ACC112 (cell line): ENCODE measurements around the gene PSME4.
"Not testable (repeated sequence)": the region's sequence is repeated elsewhere in the genome, so short reads cannot be mapped to it uniquely, and the experiment has no call there.

ENCODE experiments used
- H2AFZ ChIP-seq: fragments of 200-600 bp; sonication (generic); one replicate; pipeline ENCODE4 v1.6.0; 2017; ENCODE audit warnings: antibody characterized with exemption, low read length; ENCODE audit not compliant: unreplicated experiment
- H3K27ac ChIP-seq: fragments of 200-600 bp; sonication (generic); 2 replicates; pipeline ENCODE4 v1.5.1; 2014; ENCODE audit warnings: low read depth, mild to moderate bottlenecking, antibody characterized with exemption, low read length, moderate library complexity
- H3K27me3 ChIP-seq: fragments of 200-600 bp; sonication (generic); 2 replicates; pipeline ENCODE4 v1.6.1; 2014; ENCODE audit warnings: mild to moderate bottlenecking, antibody characterized with exemption, low read length, moderate library complexity, mixed read lengths; ENCODE audit not compliant: insufficient read depth
- H3K36me3 ChIP-seq: fragments of 200-600 bp; sonication (generic); 2 replicates; pipeline ENCODE4 v1.6.1; 2016; ENCODE audit warnings: mild to moderate bottlenecking, antibody characterized with exemption, low read length, moderate library complexity, mixed read lengths; ENCODE audit not compliant: insufficient read depth
- H3K4me1 ChIP-seq: fragments of 200-600 bp; sonication (generic); one replicate; pipeline ENCODE4 v1.6.1; 2016; ENCODE audit warnings: low read length, mixed read lengths; ENCODE audit not compliant: insufficient read depth, unreplicated experiment, control insufficient read depth
- H3K4me3 ChIP-seq: fragments of 200-600 bp; sonication (generic); 2 replicates; pipeline ENCODE4 v1.5.1; 2014; ENCODE audit warnings: mild to moderate bottlenecking, low read depth, low read length
- H3K79me2 ChIP-seq: fragments of 200-600 bp; sonication (generic); one replicate; pipeline ENCODE4 v1.6.0; 2016; ENCODE audit warnings: low read length; ENCODE audit not compliant: control insufficient read depth, unreplicated experiment, insufficient read depth

The PSME4 gene

DNA sequence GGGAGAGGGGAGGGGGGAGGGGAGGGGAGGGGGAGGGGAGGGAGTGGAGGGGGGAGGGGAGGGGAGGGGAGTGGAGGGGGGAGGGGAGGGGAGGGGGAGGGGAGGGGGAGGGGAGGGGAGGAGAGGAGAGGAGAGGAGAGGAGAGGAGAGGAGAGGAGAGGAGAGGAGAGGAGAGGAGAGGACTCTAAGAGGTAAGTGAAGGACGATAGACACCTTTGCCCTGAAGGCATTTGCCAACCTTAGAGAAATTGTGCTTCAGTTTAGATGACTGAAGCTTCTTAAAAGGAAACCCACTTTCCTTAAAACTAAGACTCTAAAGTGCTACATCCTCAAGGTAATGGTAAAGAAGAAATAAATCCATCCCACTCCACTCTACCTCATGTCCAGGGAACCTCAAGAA lies 130.2 kb downstream of the PSME4 start:
- Histone ChIP-seq H3K4me3 (no peak overlapping the region), H3K79me2 (no peaks in the 10 kb centered on the region), H3K27ac (no peak overlapping the region), H2AFZ (no peak overlapping the region), H3K4me1 (no peaks in the 10 kb centered on the region), H3K27me3 (no peaks in the 10 kb centered on the region), H3K36me3 (no peaks in the 10 kb centered on the region)

DNA sequence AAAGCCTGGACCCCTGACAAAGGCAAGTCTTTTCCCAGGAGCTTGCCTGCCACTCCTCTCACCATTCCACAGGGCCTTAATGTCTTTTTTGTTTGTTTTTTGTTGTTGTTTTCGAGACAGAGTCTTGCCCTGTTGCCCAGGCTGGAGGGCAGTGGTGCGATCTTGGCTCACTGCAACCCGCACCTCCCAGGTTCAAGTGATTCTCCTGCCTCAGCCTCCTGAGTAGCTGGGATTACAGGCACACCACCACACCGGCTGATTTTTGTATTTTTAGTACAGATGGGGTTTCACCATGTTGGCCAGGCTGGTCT lies 140.9 kb downstream of the PSME4 start:
- H3K27ac ChIP-seq, H3K4me3 ChIP-seq, H3K4me1 ChIP-seq, H3K27me3 ChIP-seq, H3K79me2 ChIP-seq, H2AFZ ChIP-seq, H3K36me3 ChIP-seq: not testable (repeated sequence)

DNA sequence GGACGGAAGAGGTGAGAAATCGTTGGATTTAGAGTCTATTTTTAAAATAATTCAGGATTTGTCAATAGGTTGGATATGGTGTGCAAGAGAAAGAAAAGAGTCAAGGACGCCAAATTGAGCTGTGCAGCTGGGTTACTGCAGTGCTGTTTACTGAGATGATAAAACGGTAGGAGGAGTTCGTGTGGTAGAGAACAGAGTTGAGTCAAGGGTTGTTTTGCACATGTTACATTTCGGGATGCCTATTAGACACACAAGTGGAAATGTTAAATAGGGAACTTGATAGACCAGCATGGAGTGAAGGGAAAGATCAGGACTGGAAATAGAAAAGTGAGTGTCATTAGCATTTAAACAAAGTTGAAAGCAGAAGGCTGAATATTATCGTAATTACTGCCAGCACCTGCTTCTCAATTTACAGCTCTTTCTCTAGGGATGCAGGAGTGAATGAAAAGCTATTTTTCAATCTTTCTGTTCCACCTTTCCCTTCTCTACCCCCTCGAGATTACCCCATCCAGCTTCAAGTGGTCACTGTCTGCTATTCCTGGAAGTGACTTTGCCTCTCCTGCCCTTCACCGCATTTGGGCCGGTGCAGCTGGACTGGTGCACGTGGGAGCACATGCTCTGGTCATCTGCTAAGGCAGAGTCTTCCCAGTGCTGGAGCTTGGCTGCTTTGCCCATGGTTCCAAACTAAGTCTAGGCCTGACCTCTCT lies 141.4 kb downstream of the PSME4 start:
- H3K27ac ChIP-seq, result no peak overlapping the region
- H2AFZ ChIP-seq, result no peak overlapping the region
- H3K4me3 ChIP-seq, result no peak overlapping the region
- H3K27me3 ChIP-seq, result no peaks in the 10 kb centered on the region
- H3K4me1 ChIP-seq, result no peaks in the 10 kb centered on the region
- H3K79me2 ChIP-seq, result no peaks in the 10 kb centered on the region
- H3K36me3 ChIP-seq, result no peaks in the 10 kb centered on the region

DNA sequence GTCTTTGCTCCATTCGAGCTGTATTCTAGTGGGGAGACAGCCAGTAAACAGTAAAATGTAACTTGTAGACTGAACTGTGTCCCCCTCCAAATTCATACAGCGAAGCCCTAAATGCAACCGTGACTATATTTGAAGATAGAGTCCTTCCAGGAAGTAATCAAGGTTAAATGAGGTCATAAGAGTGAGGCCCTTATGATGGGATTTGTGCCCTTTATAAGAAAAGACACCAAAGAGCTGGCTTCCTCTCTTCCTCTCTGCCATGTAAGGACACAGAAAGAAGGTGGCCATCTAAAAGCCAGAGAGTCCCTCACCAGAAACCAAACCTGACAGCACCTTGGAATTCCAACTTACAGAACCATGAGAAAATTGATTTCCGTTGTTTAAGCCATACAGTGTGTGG lies 142.5 kb downstream of the PSME4 start:
- Histone ChIP-seq H3K27ac (no peak overlapping the region), H3K4me1 (no peaks in the 10 kb centered on the region)

DNA sequence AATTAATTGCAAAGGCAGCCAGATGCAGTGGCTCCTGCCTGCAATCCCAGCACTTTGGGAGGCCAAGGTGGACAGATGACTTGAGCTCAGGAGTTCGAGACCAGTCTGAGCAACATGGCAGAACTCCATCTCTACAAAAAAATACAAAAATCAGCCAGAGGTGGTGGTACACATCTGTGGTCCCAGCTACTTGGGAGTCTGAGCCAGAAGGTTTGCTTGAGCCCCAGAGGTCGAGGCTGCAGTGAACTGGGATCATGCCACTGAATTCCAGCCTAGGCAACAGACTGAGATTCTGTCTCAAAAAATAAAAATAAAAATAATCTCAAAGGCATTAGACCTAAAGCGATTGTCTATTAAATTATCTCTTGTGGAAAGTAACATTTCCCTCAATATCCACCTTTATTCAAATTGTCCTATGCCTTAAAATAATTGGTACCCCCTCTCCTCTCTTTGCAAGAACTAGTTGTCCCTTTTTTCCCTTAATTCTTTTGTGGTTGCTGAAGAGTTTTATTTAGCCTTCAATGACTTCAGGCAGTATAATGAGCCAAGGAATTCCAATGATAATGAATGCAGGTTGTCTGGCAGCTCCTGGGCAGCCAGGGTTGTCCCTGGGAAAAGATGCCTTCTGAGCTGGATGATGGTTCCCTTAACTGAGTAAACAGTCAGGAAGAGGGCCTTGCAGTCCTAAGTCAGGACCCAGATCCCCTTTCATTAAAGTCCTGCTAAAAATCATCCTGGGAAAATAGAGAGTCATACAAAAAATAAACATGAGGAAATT lies 143.2 kb downstream of the PSME4 start:
- Histone ChIP-seq H3K27me3 (no peaks in the 10 kb centered on the region), H3K79me2 (no peaks in the 10 kb centered on the region), H3K4me1 (no peaks in the 10 kb centered on the region), H3K27ac (no peak overlapping the region), H3K4me3 (no peak overlapping the region), H2AFZ (no peak overlapping the region), H3K36me3 (no peaks in the 10 kb centered on the region)

More for the DNA sequence above, 142.5 kb downstream of the PSME4 start:
- Histone ChIP-seq H3K4me3 (no peak overlapping the region), H3K27me3 (no peaks in the 10 kb centered on the region), H3K79me2 (no peaks in the 10 kb centered on the region), H2AFZ (no peak overlapping the region), H3K36me3 (no peaks in the 10 kb centered on the region)

DNA sequence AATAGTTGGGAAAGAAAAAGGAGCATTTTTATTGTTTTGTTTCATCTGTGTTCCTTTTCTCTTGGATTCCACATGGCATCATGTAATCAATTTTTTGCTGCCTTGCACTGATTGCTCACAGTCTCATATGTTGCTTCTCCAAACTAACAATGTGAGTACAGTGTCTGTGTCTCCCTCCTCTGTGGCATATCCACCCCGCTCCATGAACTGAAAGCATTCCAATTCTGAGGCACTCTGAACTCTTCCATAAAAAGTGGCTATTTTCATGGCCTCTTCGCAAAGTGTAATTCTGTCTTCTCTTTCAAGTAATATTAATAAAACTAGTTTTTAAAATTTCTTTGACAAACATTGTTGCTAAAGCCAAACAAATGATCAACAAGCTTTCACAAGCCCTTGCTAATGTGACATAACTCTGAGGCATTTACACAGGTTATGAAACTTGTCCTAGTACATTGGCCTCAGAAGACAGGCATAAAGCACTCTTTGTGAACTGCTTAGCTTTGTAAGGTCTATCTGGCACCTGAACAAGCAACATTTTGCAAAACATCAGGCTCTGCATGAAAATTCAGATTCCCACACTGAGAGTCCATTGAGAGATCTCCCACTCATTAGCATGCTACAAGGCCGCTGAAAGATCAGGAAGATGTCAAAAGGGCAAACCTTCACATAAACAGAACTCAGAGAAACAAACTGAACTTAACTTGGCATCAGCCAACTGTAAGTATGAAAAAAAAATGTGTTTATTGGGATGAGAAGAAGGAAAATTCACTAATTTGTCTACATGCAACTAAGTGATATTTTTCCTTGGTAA lies 144.0 kb downstream of the PSME4 start:
- H3K27ac ChIP-seq, result no peak overlapping the region
- H3K36me3 ChIP-seq, result no peaks in the 10 kb centered on the region
- no peaks in the 10 kb centered on the region for H3K4me1 ChIP-seq
- no peak overlapping the region for H3K4me3 ChIP-seq
- H3K27me3 ChIP-seq, result no peaks in the 10 kb centered on the region
- H3K79me2 ChIP-seq, result no peaks in the 10 kb centered on the region
- H2AFZ ChIP-seq, result no peak overlapping the region

DNA sequence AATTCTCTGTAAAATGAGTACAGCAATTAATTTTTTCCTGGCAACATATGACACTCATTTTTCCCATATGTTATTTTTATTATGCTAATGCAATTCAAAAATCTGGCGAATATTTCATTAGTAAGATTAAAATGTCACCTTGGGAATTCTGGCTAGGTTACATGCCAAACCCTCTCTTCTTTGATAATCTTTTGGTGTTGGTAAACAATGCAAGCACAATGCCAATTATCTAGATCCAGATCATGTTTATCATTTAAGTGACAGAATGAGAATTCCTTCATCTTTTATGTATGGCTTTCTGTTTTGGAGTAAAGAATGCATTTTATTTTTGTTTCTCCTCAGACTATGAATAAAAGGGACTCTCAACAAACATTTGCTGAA lies 144.8 kb downstream of the PSME4 start:
- no peaks in the 10 kb centered on the region for H3K27me3 ChIP-seq
- no peak overlapping the region for H2AFZ ChIP-seq
- H3K36me3 ChIP-seq, result no peaks in the 10 kb centered on the region
- no peak overlapping the region for H3K4me3 ChIP-seq
- no peaks in the 10 kb centered on the region for H3K4me1 ChIP-seq
- no peaks in the 10 kb centered on the region for H3K79me2 ChIP-seq
- no peak overlapping the region for H3K27ac ChIP-seq

DNA sequence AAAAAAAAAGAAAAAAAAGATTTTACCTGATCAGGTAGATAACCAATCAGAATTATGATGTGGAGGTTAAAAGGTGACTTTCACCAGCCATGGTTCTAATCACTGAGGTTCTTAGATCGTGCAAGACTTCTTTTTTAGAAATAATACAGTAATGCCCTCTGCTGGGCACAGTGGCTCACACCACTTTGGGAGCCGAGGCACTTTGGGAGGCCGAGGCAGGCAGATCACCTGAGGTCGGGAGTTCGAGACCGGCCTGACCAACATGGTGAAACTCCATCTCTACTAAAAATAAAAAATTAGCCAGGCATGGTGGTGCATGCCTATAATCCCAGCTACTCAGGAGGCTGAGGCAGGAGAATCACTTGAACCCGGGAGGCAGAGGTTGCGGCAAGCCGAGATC lies 147.2 kb downstream of the PSME4 start:
- not testable (repeated sequence) for H3K27me3 ChIP-seq, H3K4me3 ChIP-seq, H3K4me1 ChIP-seq, H3K36me3 ChIP-seq, H3K79me2 ChIP-seq, H2AFZ ChIP-seq, H3K27ac ChIP-seq

DNA sequence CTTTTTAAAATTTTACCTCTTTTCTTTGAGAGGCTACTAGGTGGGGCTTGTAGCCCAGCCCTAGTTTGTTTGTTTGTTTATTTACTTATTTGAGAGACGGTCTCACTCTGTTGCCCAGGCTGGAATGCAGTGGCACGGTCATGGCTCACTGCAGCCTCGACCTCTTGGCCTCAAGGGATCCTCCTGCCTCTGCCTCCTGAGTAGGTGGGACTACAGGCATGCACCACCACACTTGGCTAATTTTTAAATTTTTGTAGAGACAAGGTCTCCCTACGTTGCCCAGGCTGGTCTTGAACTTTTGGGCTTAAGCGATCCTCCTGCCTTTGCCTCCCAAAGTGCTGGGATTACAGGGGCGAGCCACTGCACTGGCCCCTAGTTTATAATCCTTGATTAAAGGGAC lies 149.0 kb downstream of the PSME4 start:
- Histone ChIP-seq H3K4me1 (no peaks in the 10 kb centered on the region), H2AFZ (no peak overlapping the region), H3K27me3 (no peaks in the 10 kb centered on the region), H3K4me3 (no peak overlapping the region), H3K27ac (no peak overlapping the region), H3K36me3 (peaks cover 10% of the 10 kb centered on the region), H3K79me2 (no peaks in the 10 kb centered on the region)

DNA sequence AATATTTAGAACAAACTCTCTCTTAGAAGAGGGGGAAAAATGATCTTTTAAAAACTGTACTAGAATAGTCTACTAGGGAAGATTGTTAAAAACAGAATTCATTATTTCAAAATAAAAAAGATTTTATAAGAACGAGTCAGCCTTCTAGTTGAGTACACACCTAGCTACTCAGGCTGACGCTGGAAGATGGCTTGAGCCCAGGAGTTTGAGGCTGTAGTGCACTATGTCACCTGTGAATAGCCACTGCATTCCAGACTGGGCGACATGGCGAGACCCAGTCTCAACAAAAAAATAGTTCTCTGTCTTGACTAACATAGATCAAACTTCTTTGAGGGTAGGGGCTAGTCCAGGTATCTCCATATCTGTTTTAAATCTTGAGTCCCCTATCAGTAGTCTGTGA lies 150.1 kb downstream of the PSME4 start:
- H3K27ac ChIP-seq, result no peak overlapping the region
- H3K27me3 ChIP-seq, result no peaks in the 10 kb centered on the region

DNA sequence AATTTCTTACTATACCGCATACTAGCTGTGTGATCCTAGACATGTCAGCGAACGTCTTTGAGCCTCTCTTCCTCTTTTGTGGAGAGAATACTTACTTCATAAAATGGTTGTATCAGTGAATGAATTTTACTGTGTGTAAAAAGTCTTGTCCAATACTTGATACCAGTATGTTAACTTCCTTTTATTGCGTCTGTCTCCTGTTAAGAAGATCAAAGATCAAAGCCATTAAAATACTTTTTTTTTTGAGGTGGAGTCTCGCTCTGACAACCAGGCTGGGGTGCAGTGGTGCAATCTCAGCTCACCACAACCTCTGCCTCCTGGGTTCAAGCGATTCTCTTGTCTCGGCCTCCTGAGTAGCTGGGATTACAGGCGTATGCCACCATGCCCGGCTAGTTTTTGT lies 150.7 kb downstream of the PSME4 start:
- Histone ChIP-seq H3K79me2 (no peaks in the 10 kb centered on the region), H3K27ac (no peak overlapping the region), H3K36me3 (peaks cover 21% of the 10 kb centered on the region), H3K4me1 (no peaks in the 10 kb centered on the region), H3K4me3 (no peak overlapping the region), H3K27me3 (no peaks in the 10 kb centered on the region), H2AFZ (no peak overlapping the region)

More for the DNA sequence above, 150.1 kb downstream of the PSME4 start:
- H3K36me3 ChIP-seq, result peaks cover 16% of the 10 kb centered on the region
- no peak overlapping the region for H2AFZ ChIP-seq
- H3K79me2 ChIP-seq, result no peaks in the 10 kb centered on the region
- no peaks in the 10 kb centered on the region for H3K4me1 ChIP-seq
- H3K4me3 ChIP-seq, result no peak overlapping the region
